Raji (cell line): ENCODE data around the gene SGTB.

Source experiments
- POLR2A ChIP-seq: IDR thresholded peaks from 2 replicates; pipeline ENCODE4 v1.6.1; 2011; ENCODE audit warnings: low read depth, low read length, control low read depth; ENCODE audit not compliant: insufficient read depth

Gene SGTB

DNA sequence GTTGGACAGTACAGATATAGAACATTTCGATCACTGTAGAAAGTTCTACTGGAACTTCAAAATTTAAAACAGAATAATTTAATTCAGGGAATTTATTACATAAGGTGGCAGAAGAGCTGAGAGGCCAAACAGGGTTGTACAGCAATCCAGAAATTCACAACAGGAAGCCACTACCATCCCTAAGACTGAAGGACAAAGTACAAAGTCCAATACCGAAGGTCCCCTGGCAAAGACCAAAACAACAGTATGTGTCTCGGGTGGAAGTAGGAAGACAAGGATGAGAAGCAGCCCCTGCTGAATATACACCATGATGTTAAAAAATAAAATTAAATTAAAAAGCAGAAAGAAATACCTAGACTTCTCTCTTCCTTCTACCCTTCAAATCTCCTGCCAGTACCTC is 19.9 kb downstream of the SGTB start:
- TF ChIP-seq POLR2A: no peak

DNA sequence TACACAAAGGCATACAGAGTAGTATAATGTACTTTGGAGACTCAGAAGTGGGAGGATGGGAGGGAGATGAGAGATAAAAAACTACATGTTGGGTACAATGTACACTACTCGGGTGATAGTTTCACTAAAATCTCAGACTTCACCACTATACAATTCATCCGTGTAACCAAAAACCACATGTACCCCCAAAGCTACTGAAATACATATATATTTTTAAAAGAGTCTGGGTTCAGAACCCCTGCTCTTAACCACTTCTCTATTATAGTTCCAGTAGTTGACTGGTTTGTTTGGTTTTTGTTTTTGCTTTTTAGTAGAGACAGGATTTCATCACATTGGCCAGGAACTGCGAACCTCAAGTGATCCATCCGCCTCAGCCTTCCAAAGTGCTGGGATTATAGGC is 22.6 kb downstream of the SGTB start:
- no peak for TF ChIP-seq POLR2A

DNA sequence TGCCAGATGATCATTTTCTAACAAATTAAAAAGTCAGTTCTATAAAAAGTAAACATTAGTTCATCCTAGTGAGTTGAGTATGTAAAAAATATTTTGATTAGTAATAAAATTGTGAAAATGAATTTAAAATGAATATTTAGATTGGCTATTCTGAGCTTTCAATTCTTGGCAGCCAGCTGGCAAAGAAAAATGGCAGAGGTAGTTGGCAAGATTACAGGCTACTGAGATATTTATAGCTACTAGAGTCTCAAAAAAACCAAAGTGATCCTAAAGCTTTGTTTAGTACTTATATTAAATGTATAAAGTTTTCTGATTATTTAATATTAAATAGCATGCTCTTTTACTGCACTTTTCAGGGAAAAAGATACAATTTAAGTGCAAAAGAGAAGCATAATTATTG is 25.0 kb downstream of the SGTB start:
- no peak for TF ChIP-seq POLR2A

DNA sequence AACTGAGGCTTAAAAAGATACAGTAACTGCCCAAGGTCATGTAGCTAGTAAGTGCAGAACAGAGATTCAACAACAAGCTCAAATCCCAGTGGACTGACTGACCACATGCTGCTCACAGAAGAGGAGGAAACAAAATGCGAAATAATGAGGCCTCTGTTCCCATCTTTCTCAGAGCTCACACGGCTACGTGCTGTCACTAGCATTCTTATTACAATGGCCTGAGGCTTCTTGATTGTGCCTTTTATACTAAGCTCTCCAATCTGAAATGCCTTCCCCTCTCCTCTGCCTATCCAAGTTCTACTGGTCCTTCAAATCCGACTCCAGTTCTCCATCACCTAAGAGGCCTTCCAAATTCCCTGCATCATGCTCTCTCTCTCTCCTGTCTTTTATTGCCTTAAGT is 26.0 kb downstream of the SGTB start:
- no peak for TF ChIP-seq POLR2A

DNA sequence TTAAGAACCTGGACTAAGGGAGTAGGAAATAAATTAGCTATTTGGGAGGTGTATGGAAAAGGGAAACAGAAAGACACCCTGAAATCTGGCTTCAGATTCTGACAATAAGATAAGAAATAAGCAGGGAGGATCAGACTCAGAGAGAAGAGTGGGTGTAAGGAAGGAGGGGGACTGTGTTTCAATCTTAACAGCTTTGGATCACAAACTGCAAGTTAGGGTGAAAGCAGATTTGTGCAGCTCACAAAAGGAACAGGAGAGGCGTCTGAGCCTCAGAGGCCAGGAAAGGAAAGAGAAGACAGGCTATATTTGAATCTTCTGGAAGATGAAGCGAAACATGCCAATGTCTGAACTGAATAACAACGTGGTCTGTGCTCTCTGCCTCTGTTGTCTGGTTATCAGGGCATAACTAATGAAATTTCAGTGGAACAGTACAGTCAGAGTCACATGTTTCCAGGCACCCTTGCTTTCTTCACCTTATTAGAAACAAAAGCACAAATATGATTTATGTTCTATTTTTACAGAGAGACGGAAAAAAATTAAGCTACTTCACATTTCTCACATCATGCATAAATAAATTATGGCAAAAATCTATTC is 26.6 kb downstream of the SGTB start:
- no peak for TF ChIP-seq POLR2A

DNA sequence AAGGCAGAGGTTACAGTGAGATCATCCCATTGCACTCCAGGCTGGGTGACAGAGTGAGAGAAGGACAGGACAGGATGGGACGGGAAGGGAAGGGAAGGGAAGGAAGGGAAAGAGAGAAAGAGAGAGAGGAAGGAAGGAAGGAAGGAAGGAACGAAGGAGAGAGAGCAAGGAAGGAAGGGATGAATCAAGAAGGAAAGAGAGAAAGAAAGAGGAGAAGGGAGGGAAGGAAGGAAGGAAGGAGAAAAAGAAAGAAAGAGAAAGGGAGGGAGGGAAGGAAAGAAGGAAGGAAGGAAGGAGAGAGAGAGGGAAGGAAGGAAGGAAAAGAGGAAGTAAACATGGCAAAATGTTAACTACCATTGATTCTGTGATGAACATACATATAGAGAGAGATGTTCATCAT is 28.8 kb downstream of the SGTB start:
- no peak for TF ChIP-seq POLR2A

DNA sequence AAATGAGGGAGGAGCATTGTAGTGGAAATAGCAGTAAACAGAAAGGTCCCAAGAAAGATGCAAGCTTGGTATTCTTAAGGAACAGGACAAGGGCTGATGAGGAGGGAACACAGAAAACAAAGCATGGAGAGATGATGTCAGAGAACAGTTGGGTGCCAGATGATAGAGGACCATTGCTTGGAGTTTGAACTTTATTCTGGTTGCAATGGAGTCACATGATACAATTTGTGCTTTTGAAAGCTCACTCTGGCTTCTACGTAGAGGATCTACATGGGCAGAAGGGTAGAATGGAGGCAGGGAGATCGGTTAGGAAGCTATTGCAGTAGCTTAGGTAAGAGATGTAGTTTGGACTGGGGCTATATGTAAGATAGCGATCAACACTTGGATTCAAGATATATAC is 39.8 kb downstream of the SGTB start:
- no peak for TF ChIP-seq POLR2A

DNA sequence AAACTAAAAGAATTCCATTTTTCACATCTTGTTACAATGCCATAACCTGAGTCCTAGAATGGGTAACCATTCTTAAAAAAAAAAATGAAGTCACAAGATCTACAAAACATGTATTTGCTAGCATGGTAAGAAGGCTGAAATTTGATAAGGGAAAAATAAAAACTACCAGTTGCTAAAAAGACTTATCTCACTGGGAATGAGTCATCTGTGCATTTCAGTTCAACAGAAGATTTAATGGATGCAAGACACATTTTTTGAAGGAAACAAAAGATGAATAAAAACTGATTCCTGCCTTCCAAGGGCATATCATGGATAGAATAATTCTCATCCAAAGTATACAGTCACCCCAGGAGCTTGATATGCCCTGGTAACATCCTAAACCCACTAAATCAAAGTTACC is 47.2 kb downstream of the SGTB start:
- TF ChIP-seq POLR2A: no peak

DNA sequence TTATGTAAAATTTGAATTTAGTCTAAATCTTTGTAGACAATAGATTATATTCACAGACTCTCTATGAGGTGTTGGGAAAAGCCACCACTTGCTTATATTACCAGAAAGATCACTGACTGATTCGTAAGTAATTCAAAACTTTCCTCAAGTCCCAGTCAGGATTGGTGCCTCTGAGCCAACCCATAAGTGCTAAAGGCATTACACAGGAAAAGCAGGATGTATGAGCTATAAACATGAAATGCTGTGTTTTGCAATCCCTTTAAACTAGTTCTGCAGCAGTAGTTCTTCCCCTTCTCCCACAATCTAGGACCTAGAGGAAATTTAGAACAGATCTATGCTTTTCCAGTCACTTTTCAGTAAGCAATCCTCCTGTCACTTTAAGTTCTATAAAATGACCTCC is 49.1 kb downstream of the SGTB start:
- no peak for TF ChIP-seq POLR2A

DNA sequence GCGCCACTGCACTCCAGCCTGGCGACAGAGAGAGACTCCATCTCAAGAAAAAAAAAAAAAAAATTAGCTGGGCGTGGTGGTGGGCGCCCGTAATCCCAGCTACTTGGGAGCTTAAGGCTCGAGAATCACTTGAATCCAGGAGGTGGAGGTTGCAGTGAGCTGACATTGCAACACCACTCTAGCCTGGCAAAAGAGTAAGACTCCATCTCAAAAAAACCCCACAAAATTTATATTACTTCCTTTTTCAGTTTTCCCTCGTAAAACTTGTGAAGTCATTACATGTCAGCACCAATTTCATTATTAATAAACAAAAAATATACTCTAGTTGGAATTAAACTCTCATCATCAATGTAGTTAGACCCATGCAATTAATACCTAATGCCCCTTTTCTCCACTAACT is 53.2 kb downstream of the SGTB start:
- TF ChIP-seq POLR2A: no peak

DNA sequence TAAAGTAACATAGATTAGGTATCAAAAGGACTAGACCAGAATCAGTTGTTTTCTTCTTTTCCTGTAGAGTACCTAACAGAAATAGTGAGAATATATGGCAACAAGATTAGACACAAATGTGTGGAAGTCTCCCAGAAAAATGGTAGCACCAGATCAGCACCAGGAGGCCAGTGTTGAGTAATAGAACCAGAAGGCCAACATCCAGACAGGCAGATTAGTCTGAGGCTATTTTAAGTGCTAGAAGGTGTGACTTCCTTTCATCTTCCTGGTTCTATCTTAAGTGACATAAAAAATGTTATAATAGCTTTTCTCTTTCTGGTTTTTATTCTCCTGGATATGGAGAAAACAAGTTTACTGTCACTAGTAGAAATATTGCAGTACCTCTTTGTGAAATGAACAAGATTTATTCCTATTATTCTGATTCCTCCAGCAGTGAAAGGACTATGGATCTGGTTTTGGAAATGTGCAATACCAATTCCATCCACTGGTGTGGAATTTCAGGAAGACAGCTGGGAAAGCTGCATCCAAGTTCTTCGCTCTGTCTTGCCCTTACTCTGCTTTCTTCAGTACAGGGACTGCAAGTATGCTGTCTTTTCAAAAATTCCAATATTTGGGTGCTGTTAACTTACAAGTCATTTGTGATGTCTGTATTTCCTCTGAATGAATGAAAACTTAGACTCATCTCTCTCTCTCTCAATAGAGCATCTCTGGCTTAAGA is 57.9 kb downstream of the SGTB start:
- TF ChIP-seq POLR2A: no peak

DNA sequence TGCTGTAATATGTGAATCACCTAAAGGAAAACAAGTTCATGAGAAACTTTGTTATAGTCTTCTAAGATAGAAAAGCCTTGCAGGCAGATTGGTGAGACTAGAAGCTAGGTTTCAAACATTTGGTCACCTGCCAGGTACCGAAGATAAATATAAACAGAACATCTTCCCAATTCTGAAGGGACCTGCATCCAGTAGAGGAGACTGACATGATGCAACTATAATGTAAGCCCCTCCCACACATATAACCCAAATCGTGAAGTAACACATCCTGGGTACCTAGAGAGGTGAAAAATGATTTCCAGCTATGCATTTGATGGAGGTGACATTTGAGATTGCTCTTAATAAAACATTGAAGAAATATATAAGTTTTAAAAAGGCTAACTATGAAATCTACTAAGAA is 67.2 kb downstream of the SGTB start:
- no peak for TF ChIP-seq POLR2A

DNA sequence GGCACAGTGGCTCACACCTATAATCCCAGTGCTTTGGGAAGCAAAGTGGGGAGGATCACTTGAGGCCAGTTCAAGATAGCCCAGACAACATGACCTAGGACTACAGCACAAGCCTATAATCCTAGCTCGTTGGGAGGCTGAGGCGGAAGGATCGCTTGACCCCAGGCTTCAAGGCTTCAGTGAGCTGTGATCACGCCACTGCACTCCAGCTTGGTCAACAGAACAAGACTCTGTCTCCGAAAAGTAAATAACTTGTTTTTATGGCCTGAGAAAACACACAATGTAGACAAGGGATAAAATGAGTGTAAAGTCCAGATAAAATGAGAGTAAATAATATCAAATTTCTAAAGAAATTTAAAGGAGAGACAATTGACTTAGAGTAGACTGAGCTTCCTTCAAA is 70.8 kb downstream of the SGTB start:
- TF ChIP-seq POLR2A: no peak

DNA sequence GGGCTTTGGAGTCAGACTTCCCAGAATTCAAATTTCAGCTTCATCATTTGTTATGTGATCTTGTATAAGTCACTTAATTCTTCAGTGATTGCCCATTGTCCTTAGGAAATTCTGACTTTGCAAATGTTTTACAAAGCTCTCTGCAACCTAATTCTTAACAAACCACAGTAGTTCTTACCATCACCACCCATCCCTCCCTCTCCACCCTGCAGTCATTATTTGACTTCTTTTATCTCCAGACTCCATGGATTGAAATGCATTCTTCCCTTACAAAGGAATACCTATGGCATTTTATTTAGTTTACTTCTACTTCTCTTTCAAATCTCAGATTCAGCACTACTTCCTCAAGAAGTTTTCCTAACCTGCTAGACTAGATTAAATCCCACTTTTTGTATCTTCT is 74.0 kb downstream of the SGTB start:
- no peak for TF ChIP-seq POLR2A

DNA sequence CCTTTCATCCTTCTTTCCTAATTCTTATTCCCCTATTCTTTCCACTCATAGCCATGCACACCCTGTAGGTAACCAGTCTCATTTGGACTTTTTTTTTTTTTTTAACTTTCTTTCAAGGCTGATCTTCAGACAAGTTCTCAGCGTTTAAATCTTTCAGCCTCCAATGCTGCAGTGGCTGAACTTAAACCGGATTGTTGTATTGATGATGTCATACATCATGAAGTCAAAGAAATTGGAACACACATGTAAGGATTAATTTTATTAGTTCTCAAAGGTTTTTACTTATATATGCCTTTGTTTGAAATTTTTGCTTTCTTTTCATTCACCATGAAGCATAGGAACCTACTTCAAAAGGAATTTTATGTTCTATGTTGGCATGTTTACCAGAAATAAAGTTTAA is 75.0 kb downstream of the SGTB start:
- TF ChIP-seq POLR2A: no peak

DNA sequence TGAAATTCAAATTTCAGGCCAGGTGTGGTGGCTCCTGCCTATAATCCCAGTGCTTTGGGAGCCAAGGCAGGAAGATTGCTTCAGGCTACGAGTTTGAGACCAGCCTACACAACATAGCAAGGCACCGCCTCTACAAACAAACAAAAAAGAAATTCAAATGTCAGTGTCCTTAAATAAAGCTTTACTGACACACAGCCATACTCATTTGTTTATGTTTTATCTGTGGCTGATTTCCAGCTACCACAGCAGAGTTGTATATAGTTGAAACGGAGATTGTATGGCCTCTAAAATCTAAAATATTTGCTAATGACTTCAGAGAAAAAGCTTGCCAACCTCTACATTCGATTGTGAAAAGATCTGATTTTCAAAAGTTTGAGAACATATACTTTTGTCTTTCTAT is 81.7 kb downstream of the SGTB start:
- TF ChIP-seq POLR2A: no peak

DNA sequence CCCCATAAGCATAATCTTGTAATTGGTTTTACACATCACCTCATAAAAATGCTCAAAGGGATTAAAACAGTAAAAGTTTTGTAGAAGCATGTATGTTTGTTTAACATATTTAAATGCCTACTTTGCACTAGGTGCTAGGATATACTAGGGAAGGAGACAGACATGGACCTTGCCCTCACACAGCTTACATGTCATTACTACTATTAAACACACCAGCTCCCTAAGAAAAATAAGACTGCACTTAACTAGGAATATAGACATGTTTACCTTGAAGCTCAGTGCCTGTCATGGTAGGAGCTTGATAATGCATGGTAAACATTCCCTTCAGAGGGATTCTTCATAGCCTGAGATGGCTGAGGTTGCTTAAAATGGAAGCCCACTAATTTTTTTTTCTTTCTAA is 90.9 kb downstream of the SGTB start:
- no peak for TF ChIP-seq POLR2A
